HG02610 (cell line): Measurements from ENCODE around the gene LHX4.

Source experiments
- ATAC-seq: cut with Tn5 transposase; IDR thresholded peaks from one replicate; pipeline ENCODE4 v1.9.1; 2021; ENCODE audit warnings: mild to moderate bottlenecking, moderate library complexity; ENCODE audit not compliant: unreplicated experiment

The LHX4 gene

GRCh38 chr1:180229483-180230415 lies at the start of gene LHX4:
LHX4 (plus strand) TSS chr1:180230264; CDS start chr1:180230530, 266 bp downstream.
- no peak for ATAC-seq

GRCh38 chr1:180181048-180181447 lies 49.0 kb upstream of the LHX4 start:
- no peak for ATAC-seq

- ATAC-seq, result no peak
Observed at GRCh38 chr1:180181996-180182642, 47.9 kb upstream of the LHX4 start.

- ATAC-seq, result no peak
Observed at GRCh38 chr1:180182643-180183311, 47.3 kb upstream of the LHX4 start.

DNA sequence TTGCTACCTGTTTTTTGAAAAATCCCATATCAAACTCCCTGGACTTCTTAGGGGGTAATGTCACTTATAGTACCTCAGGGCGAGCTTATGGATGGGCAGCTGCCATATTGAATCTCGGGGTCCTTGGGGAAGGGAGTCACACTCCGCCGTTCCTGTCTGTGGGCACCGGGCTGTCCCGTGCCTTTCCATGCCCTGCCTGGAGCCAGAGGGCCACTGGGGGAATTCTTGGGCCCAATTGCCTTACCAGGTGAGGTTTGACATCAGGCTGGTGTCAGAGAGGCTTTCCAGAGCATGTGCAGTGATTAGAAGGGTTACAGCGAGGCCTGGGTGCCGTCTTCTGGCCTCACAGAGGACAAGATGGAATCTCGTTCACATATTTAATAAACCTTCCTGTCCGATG lies 46.6 kb upstream of the LHX4 start:
- ATAC-seq, result no peak

DNA sequence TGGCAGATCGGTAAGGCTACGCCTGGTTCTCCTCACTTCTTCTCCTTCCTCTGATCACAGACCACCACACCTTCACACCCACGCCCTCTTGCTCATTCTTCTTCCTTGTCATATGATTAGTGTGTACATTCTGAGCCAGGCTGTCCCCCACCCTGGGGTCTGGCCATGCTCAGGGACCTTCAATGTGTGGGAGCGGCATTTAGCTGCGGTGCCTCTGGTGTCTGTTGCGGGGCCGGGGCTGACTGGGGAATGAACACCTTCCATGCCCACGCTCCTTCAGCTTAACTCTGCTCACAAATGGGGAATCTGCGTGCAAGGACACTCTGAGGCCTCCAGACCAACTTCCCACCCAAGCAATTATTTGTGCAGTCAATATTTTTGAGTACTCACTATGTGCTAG lies 46.0 kb upstream of the LHX4 start:
- no peak for ATAC-seq

GRCh38 chr1:180185281-180185680 lies 44.8 kb upstream of the LHX4 start:
- no peak for ATAC-seq

DNA sequence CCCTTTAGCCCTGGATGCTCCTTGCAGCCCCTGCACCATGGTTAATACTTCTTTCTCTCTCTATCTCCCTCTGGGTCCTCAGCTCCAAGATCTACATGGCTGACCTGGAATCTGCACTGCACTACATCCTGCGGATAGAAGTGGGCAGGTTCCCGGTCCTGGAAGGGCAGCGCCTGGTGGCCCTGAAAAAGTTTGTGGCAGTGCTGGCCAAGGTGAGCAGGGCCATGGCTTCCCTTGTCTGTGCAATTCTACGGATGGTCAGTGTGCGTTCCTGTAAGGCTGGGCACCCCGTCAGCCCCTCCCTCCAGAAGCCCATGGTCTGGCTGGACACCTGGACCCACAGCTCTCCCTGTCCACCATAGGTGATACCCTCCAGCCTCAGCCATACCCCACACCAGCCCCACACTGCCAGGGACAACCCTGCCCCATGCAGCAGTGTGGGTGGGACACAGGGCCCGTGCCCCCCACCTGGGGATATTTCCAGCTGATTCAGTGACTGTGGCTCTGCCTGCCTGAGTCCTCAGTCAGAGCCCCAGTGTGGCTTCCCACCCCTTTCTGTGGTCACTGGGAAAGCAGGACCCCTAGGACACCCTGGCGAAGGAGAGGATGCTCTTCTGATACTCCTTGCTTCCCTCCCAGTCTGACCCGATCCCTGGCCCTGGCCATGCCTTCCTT lies 44.0 kb upstream of the LHX4 start:
- no peak for ATAC-seq

- no peak for ATAC-seq
Observed at GRCh38 chr1:180186831-180187230, 43.2 kb upstream of the LHX4 start.

DNA sequence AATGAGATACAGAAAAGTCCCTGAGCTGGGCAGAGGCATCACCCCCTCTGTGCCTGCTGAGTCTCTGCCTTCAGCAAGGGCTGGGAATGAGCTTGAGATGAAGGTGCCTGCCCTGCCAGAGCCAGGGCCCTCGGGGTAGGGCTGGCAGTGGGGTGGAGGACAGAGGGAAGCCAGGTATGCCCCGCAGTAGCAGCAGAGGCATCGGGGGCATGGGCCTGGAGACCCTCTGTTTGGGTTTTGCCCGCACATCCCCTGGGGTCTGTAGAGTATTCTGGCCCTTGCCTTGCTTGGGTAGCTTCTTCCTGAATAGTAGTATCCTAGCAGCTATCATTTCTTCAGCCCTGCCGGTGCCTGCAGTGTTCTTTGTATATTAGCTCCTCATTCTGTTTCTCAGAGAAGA lies 42.4 kb upstream of the LHX4 start:
- ATAC-seq, result no peak

DNA sequence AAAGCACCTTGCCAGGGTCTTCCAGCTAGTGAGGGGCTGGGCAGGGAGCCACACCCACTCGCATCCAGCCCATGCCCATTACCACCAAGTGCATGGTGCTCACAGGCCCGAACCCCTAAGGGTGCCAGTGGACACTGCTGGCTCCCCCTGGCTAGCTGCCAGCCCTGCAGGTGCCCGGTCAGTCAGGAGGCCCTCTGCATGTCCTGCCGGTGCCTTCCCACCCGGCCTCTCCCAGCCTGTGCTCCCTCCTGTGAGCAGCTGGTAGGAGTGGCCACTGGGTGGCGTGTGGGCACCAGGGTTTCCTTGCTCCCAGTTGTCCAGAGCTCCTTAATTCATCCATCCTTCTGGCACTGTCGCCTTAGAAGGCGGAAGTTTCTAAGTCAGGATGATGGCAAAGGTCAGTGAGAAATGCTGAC lies 42.0 kb upstream of the LHX4 start:
- ATAC-seq, result no peak

- no peak for ATAC-seq
Observed at GRCh38 chr1:180188684-180189175, 41.3 kb upstream of the LHX4 start.

DNA sequence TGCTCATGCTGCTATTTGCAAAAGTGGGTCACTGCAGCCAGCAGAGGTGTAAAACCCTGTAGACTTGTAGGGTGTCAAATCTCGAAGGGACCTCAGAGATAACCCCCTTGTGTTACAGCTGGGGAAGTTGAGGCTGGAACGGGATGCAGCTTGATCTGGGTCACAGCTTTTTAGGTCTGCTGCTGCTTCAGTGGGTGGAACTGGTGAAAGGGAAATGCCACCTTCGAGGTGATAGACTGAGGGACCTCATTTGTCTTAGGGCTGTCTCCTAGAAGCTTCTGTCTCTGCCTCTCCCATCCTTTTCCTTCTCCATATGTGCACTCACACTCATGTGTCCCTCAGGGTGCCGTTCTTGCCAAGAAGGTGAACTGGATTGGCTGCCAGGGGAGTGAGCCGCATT lies 40.0 kb upstream of the LHX4 start:
- ATAC-seq, result no peak

DNA sequence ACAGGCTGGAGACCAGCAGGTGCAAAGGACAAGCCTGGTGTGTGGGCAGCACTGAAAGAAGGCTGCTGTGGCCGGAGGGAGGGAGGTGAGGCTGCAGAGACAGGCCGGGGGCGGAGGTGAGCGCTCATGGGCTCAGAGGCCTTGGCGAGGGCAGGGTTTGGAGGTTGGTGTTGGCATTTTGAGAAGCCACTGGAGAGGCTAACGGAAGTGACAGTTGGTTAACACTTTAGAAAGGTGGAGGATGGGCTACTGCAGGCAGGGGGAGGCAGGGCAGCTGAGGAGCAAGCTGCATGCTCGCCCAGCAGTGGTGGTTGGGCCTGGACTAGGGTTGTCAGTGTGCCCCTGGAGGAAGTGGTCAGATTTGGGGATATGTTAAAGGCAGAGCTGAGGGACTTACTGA lies 37.9 kb upstream of the LHX4 start:
- ATAC-seq, result no peak

DNA sequence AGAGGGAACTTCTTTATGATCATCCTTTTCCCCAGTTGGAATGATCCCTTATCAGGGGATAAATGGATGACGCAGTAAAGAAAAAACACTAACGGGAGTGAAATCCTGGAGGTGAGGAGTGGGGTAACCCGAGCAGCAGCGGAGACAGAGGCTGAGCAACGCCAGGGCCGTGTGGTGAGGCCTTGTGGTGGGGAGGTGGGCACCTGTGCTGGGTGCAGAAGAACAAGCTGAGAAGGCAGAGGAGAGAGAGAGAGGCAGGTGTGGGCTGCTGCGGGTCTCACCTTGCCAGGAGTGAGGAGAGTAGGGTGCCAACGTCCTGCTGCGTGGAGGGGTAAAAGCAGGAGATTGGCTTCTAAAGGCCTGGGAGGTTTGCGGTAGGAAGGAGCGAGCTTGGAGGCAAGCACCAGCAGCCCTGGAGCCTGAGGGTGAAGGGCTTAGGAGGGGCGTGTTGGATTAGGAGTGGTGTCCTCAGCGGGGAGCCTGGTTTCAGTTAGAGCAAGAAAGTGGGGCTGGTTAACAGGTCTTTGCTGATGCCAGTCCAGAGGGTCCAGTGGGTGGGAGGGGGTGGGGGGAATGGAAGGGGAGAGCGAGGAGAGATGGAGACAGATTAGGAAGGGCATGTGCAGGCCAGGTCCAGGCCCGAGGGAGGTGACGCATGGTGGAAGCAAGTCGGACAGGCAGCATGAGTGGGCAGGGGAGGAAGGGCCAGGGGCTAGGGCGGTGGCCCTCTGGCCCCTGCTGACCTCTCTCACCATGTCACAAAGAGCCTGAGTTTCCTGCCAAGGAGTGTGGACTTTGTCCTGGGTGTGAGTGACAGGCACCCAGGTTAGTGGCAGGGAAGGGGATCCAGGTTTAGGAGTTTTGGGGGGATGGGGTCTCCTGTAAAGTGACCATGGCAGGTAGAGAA lies 36.7 kb upstream of the LHX4 start:
- no peak for ATAC-seq

DNA sequence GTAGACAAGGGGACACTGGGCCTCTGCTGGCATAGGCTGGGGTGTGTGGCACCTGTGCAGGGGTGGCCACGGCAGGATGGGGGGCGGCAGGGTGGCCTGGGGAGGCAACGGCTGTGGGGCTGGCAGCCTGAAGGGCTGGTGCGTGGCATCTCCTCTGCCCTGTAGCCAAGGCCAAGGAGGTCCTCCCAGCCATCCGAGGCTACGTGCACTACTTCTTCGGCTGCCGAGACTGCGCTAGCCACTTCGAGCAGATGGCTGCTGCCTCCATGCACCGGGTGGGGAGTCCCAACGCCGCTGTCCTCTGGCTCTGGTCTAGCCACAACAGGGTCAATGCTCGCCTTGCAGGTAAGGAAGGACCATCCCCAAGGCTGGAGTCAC lies 36.0 kb upstream of the LHX4 start:
- no peak for ATAC-seq

DNA sequence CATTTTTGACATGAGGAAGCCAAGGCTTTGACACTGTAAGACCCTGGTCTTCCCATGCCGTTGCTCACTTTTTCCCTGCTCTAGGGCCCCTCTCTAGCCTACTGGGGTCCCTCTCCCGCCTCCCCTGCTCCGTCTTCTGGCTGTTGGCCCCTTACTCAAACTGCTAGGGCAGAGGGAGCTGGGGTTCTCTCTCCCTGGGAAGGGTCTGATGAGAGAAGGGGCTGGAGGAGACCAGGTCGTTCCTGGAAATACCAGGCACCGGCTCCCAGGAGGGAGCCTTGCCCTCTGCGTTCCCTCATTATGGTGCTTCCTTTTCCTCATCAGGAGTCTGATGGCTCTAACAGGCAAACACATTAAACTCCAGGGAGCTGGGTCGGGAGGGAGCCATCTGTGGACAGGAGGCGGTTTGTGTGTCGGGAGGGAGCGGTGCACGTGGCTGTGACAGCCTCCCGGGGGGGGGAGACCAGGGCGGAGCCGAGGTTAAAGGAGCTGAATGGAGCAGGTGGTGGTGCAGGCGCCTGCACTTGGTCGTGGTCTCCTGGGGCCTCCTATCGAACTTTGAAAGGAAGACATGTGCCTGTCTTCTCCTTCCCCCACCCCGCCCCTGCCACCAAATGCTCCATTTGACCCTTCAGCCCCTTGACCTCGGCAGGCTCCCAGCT lies 35.4 kb upstream of the LHX4 start:
- ATAC-seq, result no peak

- no peak for ATAC-seq
Observed at GRCh38 chr1:180195401-180195800, 34.7 kb upstream of the LHX4 start.

DNA sequence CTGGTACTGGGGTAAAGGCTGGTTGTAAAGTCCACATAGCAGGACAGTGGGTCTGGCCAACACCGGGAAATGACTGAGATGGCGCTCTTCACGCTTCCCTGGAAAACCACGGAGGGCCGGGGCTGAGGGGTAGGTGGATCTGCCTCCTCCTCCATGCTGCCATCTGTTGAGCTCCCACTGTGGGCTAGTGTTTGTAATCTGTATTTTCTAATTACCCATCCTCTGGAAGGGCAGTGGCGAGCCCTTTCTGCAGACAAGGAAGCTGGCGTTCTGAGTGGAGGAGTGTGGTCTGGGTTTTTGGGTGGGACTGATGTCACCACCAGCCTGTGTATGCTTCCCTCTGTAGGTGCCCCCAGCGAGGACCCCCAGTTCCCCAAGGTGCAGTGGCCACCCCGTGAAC lies 34.1 kb upstream of the LHX4 start:
- no peak for ATAC-seq
